Neural crest cell (in vitro differentiated cells): ENCODE measurements around the gene IGSF6. TPM values are rescaled to one million over a fixed set of nuclear protein-coding genes. Genes with fewer than 3 reads are reported as not detected.
"Not testable (repeated sequence)": the region's sequence is repeated elsewhere in the genome, so short reads cannot be mapped to it uniquely, and the experiment has no call there.

Source experiments
- DNase-seq: peaks from one replicate; pipeline ENCODE4 v3.0.0; 2021; ENCODE audit warnings: low read depth, mixed read lengths, low spot score
- H3K27ac Mint-ChIP-seq: one replicate; pipeline ENCODE4 v1.8.0; 2021; ENCODE audit warnings: mild to moderate bottlenecking, mixed read lengths; ENCODE audit not compliant: unreplicated experiment
- H3K27me3 Mint-ChIP-seq: 2 replicates; pipeline ENCODE4 v1.8.0; 2021; ENCODE audit warnings: low read depth, mild to moderate bottlenecking, mixed read lengths
- H3K36me3 Mint-ChIP-seq: 2 replicates; pipeline ENCODE4 v1.8.0; 2021; ENCODE audit warnings: low read depth, mild to moderate bottlenecking, mixed read lengths
- H3K4me1 Mint-ChIP-seq: 2 replicates; pipeline ENCODE4 v1.8.0; 2021; ENCODE audit warnings: mixed read lengths
- H3K4me3 Mint-ChIP-seq: one replicate; pipeline ENCODE4 v1.8.0; 2021; ENCODE audit warnings: mild to moderate bottlenecking, mixed read lengths
- H3K9me3 Mint-ChIP-seq: 2 replicates; pipeline ENCODE4 v1.8.0; 2021; ENCODE audit warnings: mixed read lengths
- CTCF ChIP-seq: fragments of 200-600 bp; sonication (generic); conservative IDR thresholded peaks from 2 replicates; pipeline ENCODE4 v1.5.0; 2021; ENCODE audit warnings: antibody characterized with exemption, mild to moderate bottlenecking
- long read RNA-seq: library from polyadenylated mRNA; unstranded; transcript quantifications from one replicate; pipeline ENCODE4 v2.0.0, GENCODE V29; 2020
- total RNA-seq: library from RNA; stranded (reverse); gene quantifications from 2 replicates; pipeline ENCODE4 v1.2.1, GENCODE V29; 2021

The IGSF6 gene
- total RNA-seq: not detected in 2 replicates
- long read RNA-seq: 0 reads

DNA sequence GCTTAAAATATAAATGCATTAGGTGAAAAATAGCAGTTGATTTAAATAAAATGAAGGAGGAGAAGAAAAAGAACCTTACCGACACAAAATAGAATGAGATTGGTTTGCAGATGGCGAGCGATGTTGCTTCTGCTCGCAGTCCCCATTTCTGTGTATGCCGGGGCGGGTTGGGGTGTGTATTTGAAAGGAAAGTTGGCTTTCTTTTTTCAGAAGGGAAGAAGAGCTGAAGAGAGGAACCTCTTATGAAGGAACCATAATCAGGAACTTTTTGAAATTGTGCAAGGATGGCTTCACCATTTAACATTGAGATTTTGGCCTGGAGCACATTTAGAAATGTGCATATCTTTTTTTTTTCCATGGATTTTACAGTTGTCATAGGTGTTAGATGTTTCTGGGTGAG is at the start of gene IGSF6:
Gene IGSF6, minus strand, starts transcription at position 156 of the 400 bp plus-strand sequence. Its CDS starts 10 bp downstream, at position 146.
- Mint-ChIP-seq H3K27me3 (no peaks in the 10 kb centered on the region), H3K27ac (no peak within 1 kb of the TSS), H3K4me1 (peaks cover 8% of the 10 kb centered on the region), H3K4me3 (no peak within 1 kb of the TSS), H3K9me3 (no peaks in the 10 kb centered on the region), H3K36me3 (peaks cover 7% of the 10 kb centered on the region)
- no peak for DNase-seq
- TF ChIP-seq CTCF: no peak

DNA sequence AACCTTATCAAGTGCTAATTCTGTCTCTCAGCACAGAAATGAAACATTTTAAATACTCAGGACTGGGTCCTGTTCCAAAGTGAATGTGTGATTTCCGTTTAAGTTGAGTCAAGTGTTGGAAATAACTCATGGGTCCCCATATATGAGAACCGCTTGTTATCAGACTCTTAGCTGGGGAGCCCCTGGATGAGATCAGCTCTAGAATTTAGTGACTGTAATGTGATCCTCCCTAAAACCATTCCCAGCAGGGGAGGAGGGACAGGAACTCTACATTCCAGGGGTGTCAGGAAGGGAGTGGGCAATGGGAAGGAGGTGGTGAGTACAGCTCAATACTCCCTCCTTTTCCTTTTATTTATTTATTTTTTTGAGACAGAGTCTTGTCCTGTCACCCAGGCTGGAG is 48.9 kb upstream of the IGSF6 start:
- H3K4me1 Mint-ChIP-seq: peaks cover 4% of the 10 kb centered on the region
- H3K36me3 Mint-ChIP-seq: no peaks in the 10 kb centered on the region
- no peaks in the 10 kb centered on the region for H3K27me3 Mint-ChIP-seq
- no peak overlapping the region for H3K4me3 Mint-ChIP-seq
- no peak for TF ChIP-seq CTCF
- no peaks in the 10 kb centered on the region for H3K9me3 Mint-ChIP-seq
- no peak for DNase-seq
- no peak overlapping the region for H3K27ac Mint-ChIP-seq

GRCh38 chr16:21698169-21699032 is 46.0 kb upstream of the IGSF6 start:
- DNase-seq: no peak
- H3K36me3 Mint-ChIP-seq: no peaks in the 10 kb centered on the region
- H3K4me3 Mint-ChIP-seq: no peak overlapping the region
- no peak for TF ChIP-seq CTCF
- H3K27ac Mint-ChIP-seq: no peak overlapping the region
- H3K4me1 Mint-ChIP-seq: peaks cover 4% of the 10 kb centered on the region
- H3K27me3 Mint-ChIP-seq: no peaks in the 10 kb centered on the region
- H3K9me3 Mint-ChIP-seq: no peaks in the 10 kb centered on the region

GRCh38 chr16:21697032-21697431 is 44.6 kb upstream of the IGSF6 start:
- Mint-ChIP-seq H3K9me3 (no peaks in the 10 kb centered on the region), H3K27ac (no peak overlapping the region), H3K27me3 (no peaks in the 10 kb centered on the region), H3K36me3 (no peaks in the 10 kb centered on the region), H3K4me1 (no peaks in the 10 kb centered on the region), H3K4me3 (no peak overlapping the region)
- DNase-seq: no peak
- TF ChIP-seq CTCF: no peak

DNA sequence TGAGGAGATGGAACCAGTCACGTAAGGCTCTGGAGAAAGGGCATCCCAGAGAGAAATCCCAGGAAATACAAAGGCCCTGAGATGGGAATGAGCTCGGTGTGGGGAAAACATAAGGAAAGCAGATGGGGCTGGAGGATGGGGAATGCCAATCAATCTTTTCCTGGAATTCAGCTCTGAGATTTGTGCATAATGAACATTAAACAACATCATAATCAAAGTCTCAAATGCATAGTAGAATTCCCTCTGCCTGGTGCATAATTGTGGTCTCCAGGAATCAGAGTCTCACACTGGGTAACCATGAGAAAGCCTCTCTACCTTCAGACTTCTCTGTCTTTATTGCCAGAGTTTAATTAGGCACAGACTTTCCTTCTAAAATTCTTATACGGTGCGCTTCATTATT is 42.2 kb upstream of the IGSF6 start:
- Mint-ChIP-seq H3K4me1 (no peaks in the 10 kb centered on the region), H3K9me3 (no peaks in the 10 kb centered on the region), H3K27me3 (peaks cover 6% of the 10 kb centered on the region), H3K27ac (peak overlapping the region; percentile 66), H3K36me3 (no peaks in the 10 kb centered on the region), H3K4me3 (no peak overlapping the region)
- no peak for DNase-seq
- no peak for TF ChIP-seq CTCF

- H3K27me3 Mint-ChIP-seq: peaks cover 18% of the 10 kb centered on the region
These were observed 38.6 kb upstream of the IGSF6 start for GRCh38 chr16:21690967-21691366.

More at GRCh38 chr16:21690967-21691366, 38.6 kb upstream of the IGSF6 start:
- not testable (repeated sequence) for H3K4me1 Mint-ChIP-seq, H3K36me3 Mint-ChIP-seq, H3K27ac Mint-ChIP-seq, H3K4me3 Mint-ChIP-seq, DNase-seq, H3K9me3 Mint-ChIP-seq
